KOPT-K1 (cell line): ENCODE data around the gene NTNG1.

Source experiments
- H3K27ac ChIP-seq: fragments of 200-600 bp; sonication (generic); 2 replicates; pipeline ENCODE4 v1.5.1; 2016; ENCODE audit warnings: antibody characterized with exemption, mild to moderate bottlenecking, low read depth, low read length; ENCODE audit not compliant: poor library complexity, severe bottlenecking
- H3K36me3 ChIP-seq: fragments of 200-600 bp; sonication (generic); 2 replicates; pipeline ENCODE4 v1.5.1; 2017; ENCODE audit warnings: antibody characterized with exemption, mild to moderate bottlenecking, low read length, moderate library complexity; ENCODE audit not compliant: insufficient read depth
- H3K9me3 ChIP-seq: fragments of 200-600 bp; sonication (generic); 2 replicates; pipeline ENCODE4 v1.5.1; 2017; ENCODE audit warnings: antibody characterized with exemption, low read length, mild to moderate bottlenecking; ENCODE audit not compliant: insufficient read depth, poor library complexity, severe bottlenecking

The NTNG1 gene

GRCh38 chr1:107401704-107402103 is 260.9 kb downstream of the NTNG1 start:
- Histone ChIP-seq H3K27ac (no peak overlapping the region), H3K9me3 (no peaks in the 10 kb centered on the region), H3K36me3 (no peaks in the 10 kb centered on the region)

DNA sequence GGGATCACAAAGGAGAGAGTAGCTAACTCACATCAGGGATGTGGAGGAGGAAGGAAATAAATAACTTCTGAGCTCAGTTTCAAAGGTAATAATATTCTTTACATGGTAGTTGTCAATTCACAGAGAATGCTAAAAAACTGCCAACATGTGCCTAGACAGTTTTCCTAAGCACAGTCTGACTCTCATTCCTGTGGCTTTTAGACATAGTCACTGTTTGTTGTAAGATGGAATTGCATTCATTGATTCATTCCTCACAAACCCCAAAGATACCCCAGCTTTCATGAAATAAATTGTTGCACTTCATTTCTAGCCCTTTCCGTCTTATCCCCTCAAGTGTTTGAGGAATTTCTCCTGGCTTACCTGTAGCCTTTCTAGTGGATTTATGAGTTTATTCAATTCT is 263.9 kb downstream of the NTNG1 start:
- H3K36me3 ChIP-seq, result no peaks in the 10 kb centered on the region
- H3K9me3 ChIP-seq, result no peaks in the 10 kb centered on the region
- no peak overlapping the region for H3K27ac ChIP-seq

- H3K9me3 ChIP-seq, result no peaks in the 10 kb centered on the region
- no peak overlapping the region for H3K27ac ChIP-seq
- H3K36me3 ChIP-seq, result no peaks in the 10 kb centered on the region
These were observed 264.4 kb downstream of the NTNG1 start for GRCh38 chr1:107405236-107405635.

DNA sequence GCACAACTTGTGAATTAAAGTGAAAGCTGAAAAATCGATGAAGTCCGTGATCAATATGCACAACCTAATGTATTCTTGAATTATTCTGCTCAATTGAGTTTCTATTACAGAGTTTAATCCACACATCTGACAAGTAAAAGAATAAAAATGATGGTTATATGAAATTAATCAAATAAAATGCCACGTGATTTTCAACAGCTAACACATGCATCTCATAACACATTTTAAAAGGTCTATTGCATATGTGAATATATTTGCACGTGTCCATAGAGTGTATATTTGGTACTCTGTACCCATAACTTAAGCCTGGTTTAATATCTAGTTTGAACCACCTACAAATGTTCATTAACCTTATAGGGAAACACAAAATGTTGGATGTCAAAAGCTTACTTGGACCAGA is 266.2 kb downstream of the NTNG1 start:
- no peak overlapping the region for H3K27ac ChIP-seq
- H3K36me3 ChIP-seq, result no peaks in the 10 kb centered on the region
- no peaks in the 10 kb centered on the region for H3K9me3 ChIP-seq

- H3K9me3 ChIP-seq, result no peaks in the 10 kb centered on the region
- no peak overlapping the region for H3K27ac ChIP-seq
- H3K36me3 ChIP-seq, result no peaks in the 10 kb centered on the region
These were observed 272.7 kb downstream of the NTNG1 start for GRCh38 chr1:107413546-107413945.

DNA sequence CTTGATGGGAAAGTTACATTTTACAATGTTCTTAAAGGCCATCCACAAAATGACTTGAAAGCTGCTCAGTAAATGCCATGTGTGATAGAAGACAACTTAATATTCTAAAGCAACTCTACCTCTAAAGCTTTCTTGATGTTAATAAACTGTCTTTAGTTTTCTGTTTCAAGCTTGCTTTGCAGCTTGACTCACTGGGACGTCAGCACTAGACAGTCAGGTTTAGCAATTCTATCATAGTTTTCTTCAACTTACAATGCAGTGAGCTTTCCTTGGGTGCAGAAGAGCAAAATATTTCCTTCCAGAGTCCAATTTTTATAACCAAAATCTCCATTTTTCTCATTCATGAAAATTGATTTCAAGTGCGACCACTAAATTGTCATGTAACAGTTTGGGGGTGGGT is 273.1 kb downstream of the NTNG1 start:
- Histone ChIP-seq H3K27ac (no peak overlapping the region), H3K36me3 (no peaks in the 10 kb centered on the region), H3K9me3 (no peaks in the 10 kb centered on the region)

DNA sequence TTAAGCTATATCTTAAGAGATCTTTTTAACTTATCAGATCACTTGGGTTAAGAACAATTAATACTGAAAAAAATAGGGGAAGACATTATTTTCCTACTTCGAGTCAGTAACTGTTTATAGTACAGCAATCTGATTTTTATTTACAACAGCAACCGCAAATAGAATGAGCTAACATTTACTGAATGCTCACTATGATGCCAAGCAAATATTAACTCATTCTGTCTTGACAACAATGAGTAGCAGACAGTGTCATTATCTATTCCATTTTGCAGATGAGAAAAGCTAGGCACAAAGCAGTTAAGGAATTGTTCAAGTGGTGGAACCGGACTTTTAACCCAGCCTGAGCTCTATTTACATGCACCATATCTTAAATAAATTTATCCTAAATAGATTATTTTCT is 273.7 kb downstream of the NTNG1 start:
- Histone ChIP-seq H3K36me3 (no peaks in the 10 kb centered on the region), H3K27ac (no peak overlapping the region), H3K9me3 (no peaks in the 10 kb centered on the region)

- H3K27ac ChIP-seq, result no peak overlapping the region
- H3K36me3 ChIP-seq, result no peaks in the 10 kb centered on the region
- no peaks in the 10 kb centered on the region for H3K9me3 ChIP-seq
These were observed 274.4 kb downstream of the NTNG1 start for GRCh38 chr1:107415241-107415640.

DNA sequence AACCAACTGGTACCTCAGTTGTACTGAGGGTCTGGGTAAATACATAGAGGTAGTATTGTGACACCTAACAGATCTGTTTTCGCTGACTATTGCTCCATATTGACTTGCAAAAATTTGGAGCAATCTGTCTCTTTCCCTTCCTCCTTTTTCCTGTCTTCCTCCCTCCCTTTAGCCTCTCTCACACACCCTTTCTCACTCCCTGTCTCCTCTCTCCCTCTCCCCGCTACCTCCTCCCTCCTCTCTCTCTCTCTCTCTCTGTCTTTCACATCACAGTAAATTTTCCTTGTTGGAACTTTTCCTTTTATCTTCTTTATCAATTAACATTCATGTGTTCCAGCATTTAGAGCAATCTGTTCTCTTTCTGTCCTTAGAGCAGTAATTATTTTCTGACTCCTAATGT is 278.2 kb downstream of the NTNG1 start:
- no peak overlapping the region for H3K27ac ChIP-seq
- no peaks in the 10 kb centered on the region for H3K9me3 ChIP-seq
- H3K36me3 ChIP-seq, result no peaks in the 10 kb centered on the region

DNA sequence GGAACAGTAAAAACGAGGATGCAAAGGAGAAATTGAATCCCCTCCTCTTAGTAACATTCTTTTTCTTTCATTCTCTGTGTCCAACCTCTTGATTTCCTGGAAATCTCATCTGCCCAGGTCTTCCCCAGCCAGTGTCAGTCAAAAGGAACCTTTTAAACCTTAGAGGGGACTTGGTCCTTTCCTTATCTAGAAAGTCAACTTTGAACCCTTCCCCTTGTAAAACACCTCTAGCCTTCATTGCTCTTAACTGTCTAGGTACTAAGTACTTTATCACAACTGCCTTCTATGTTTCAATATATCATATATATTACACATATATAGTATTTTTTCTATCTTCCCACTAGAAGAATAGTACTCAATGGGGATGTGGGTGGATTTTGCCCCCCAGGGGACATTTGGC is 282.1 kb downstream of the NTNG1 start:
- Histone ChIP-seq H3K9me3 (no peaks in the 10 kb centered on the region), H3K27ac (no peak overlapping the region), H3K36me3 (no peaks in the 10 kb centered on the region)

GRCh38 chr1:107430540-107431228 is 289.8 kb downstream of the NTNG1 start:
- no peaks in the 10 kb centered on the region for H3K36me3 ChIP-seq
- H3K27ac ChIP-seq, result no peak overlapping the region
- H3K9me3 ChIP-seq, result no peaks in the 10 kb centered on the region

GRCh38 chr1:107432108-107432507 is 291.3 kb downstream of the NTNG1 start:
- H3K9me3 ChIP-seq, result no peaks in the 10 kb centered on the region
- H3K27ac ChIP-seq, result no peak overlapping the region
- H3K36me3 ChIP-seq, result no peaks in the 10 kb centered on the region

DNA sequence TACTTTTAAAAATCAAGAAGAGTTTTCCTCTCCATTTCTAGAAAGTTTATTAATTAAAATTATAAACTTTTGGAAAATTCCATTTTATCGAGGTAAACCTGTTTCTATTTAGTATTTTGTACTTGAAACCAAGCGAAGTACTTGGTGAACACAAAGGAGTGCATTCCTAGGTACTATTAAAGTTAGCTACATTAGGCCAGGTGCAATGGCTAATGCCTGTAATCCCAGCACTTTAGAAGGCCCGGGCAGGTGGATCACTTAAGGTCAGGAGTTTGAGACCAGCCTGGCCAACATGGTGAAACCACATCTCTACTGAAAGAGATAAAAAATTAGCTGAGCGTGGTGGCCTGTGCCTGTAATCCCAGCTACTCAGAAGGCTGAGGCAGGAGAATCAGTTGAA is 292.2 kb downstream of the NTNG1 start:
- no peaks in the 10 kb centered on the region for H3K9me3 ChIP-seq
- H3K27ac ChIP-seq, result no peak overlapping the region
- no peaks in the 10 kb centered on the region for H3K36me3 ChIP-seq

DNA sequence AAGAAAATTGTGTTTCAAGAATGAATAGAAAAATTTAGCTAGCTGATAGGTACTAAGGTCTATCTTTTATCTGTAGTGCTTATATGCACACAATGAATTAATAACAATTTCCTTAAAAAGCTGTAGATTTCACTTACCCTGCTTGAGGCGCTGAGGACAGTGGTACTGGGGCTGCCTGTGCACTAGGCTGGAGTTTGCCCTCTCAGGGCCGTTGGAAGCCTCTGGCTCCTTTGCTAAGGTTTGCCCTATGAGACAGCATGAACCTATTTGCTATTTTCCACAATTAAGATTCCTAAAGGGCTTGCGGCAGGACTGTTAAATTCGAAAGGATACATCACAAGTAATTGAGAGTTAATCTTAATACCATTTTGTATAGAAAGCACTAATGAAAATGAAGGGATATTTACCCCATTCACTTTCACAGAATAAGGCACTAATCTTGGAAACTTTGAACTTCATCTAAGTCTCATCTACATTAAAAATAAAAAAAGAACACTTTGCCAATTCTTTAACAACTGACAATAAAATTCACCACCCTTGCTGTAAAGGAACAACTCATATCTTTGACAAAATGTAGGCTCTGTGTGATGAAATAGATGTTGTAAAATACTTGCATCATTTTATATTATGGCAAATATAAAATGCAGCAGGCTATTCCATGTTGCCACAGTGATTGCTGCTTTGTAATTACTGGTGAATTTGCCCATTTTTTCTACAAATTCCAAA is 293.0 kb downstream of the NTNG1 start:
- H3K36me3 ChIP-seq, result no peaks in the 10 kb centered on the region
- no peaks in the 10 kb centered on the region for H3K9me3 ChIP-seq
- no peak overlapping the region for H3K27ac ChIP-seq

DNA sequence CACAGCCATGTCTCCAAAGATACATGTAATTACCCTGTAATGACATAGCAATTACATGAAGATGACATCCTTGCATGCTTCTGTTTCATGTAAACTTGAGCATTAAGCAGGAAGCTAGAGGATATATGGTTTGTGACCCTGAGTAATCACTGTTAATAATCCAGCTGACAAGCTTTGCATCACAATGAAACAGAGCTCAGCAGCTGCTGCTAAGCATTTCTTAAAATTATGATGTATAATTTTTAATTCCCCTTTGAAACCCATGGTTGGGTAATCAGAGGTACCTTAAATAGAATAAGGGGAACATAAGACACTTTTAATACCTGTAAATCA is 293.5 kb downstream of the NTNG1 start:
- Histone ChIP-seq H3K27ac (no peak overlapping the region), H3K9me3 (no peaks in the 10 kb centered on the region), H3K36me3 (no peaks in the 10 kb centered on the region)

DNA sequence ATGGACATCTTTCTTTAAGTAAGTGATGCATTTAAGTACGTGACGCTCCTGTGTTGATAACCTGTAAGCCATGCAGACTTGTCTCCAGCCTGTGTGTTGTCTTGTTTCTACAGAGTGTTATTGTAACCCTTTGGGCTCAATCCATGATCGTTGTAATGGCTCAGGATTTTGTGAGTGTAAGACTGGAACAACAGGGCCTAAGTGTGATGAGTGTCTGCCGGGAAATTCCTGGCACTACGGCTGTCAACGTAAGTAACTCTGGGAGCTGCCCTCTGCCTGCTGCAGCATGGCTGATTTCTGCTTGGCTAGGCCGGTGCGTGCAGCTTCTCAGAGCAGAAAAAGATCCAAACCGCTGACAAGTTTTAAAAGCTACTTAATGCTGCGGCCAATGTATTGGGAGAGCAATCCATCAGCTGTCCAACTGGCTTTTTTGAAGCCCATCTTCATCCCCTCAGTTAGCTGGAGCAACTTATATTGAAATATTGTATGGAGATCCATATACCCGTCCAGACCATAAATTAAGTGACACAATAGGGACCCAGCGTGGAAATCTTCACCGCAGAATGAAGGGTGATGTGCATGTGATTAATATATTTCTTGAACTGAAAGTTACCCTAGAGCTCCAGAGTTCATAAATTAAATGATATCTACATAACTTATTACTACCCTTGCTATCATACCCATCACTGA is 295.9 kb downstream of the NTNG1 start:
- no peaks in the 10 kb centered on the region for H3K9me3 ChIP-seq
- H3K27ac ChIP-seq, result no peak overlapping the region
- no peaks in the 10 kb centered on the region for H3K36me3 ChIP-seq
